MCF 10A (cell line): ENCODE measurements around the gene IRF2. TPM values are rescaled to one million over a fixed set of nuclear protein-coding genes. Genes with fewer than 3 reads are reported as not detected.
A peak's percentile ranks its signal among the peaks of the same experiment; 100 is the strongest.

Source experiments
- BruUV-seq: library from RNA; stranded (reverse); fragments of 400-500 nt; replicated peaks from 2 replicates; lab custom pipeline; 2021; lab: Mats Ljungman, UMichigan
- CTCF ChIA-PET: fragments of 300-600 bp; sonication (Branson Sonifier 250); formaldehyde crosslinking; extraction: SDS; loops from one replicate; lab custom pipeline; 2021; ENCODE audit warnings: antibody characterized with exemption, inconsistent platforms; lab: Yijun Ruan, JAX
- POLR2A ChIA-PET: fragments of 300-600, 350-650 bp; sonication (Branson Sonifier 250); formaldehyde crosslinking; extraction: SDS; loops from one replicate; lab custom pipeline; 2020; ENCODE audit warnings: antibody characterized with exemption, inconsistent platforms; lab: Yijun Ruan, JAX
- DNase-seq: peaks from one replicate; pipeline ENCODE4 v3.0.0-alpha.2; 2018; ENCODE audit not compliant: unreplicated experiment
- H3K27ac Mint-ChIP-seq: one replicate; pipeline ENCODE4 v1.8.0; 2022; ENCODE audit warnings: mild to moderate bottlenecking, low read depth, mixed read lengths; ENCODE audit not compliant: unreplicated experiment
- H3K27me3 Mint-ChIP-seq: one replicate; pipeline ENCODE4 v1.8.0; 2022; ENCODE audit warnings: mixed read lengths; ENCODE audit not compliant: insufficient read depth, unreplicated experiment
- H3K36me3 Mint-ChIP-seq: one replicate; pipeline ENCODE4 v1.8.0; 2022; ENCODE audit warnings: mild to moderate bottlenecking, moderate library complexity, mixed read lengths; ENCODE audit not compliant: insufficient read depth, unreplicated experiment
- H3K4me1 Mint-ChIP-seq: one replicate; pipeline ENCODE4 v1.8.0; 2022; ENCODE audit warnings: mixed read lengths; ENCODE audit not compliant: insufficient read depth, unreplicated experiment
- H3K4me3 Mint-ChIP-seq: one replicate; pipeline ENCODE4 v1.8.0; 2022; ENCODE audit warnings: mild to moderate bottlenecking, moderate library complexity, mixed read lengths; ENCODE audit not compliant: unreplicated experiment
- H3K9me3 Mint-ChIP-seq: one replicate; pipeline ENCODE4 v1.8.0; 2022; ENCODE audit warnings: mixed read lengths; ENCODE audit not compliant: unreplicated experiment
- CTCF ChIP-seq: fragments of 200-600 bp; IDR thresholded peaks from one replicate; pipeline ENCODE4 v1.8.0; 2022; ENCODE audit warnings: antibody characterized with exemption, mild to moderate bottlenecking; ENCODE audit not compliant: unreplicated experiment
- intact Hi-C: fragments of 100-400 bp; cut with micrococcal nuclease; formaldehyde crosslinking; loops from 2 replicates; pipeline ENCODE4 v1.14.1; 2022
- total RNA-seq: library from RNA; stranded (reverse); gene quantifications from 2 replicates; pipeline ENCODE4 v1.2.3, GENCODE V29; 2022

The IRF2 gene
- total RNA-seq, 1 experiment from 2014 or later: 20.8 TPM

GRCh38 chr4:184385705-184386141, 88.6 kb downstream of the IRF2 start:
- H3K9me3 Mint-ChIP-seq: no peaks in the 10 kb centered on the region
- BruUV-seq: no TSS peak
- H3K4me1 Mint-ChIP-seq: peaks cover 28% of the 10 kb centered on the region
- no peak for DNase-seq
- H3K27me3 Mint-ChIP-seq: no peaks in the 10 kb centered on the region
- CTCF ChIA-PET: no interaction called here
- H3K36me3 Mint-ChIP-seq: peaks cover 57% of the 10 kb centered on the region
- intact Hi-C loops: no loop called here
- H3K27ac Mint-ChIP-seq: peak overlapping the region; percentile 75
- TF ChIP-seq CTCF: no peak
- POLR2A ChIA-PET: interaction anchor here (1.0 to 3.8 kb wide), 3 partner anchors 14 to 89 kb away, joined by 3 to 31 read pairs (median 3); partner anchors contain the start of gene IRF2
- H3K4me3 Mint-ChIP-seq: no peak overlapping the region

- Mint-ChIP-seq H3K27ac (peak overlapping the region; percentile 75), H3K27me3 (no peaks in the 10 kb centered on the region), H3K36me3 (peaks cover 49% of the 10 kb centered on the region), H3K9me3 (no peaks in the 10 kb centered on the region), H3K4me1 (peaks cover 28% of the 10 kb centered on the region), H3K4me3 (peak overlapping the region; percentile 68)
- TF ChIP-seq CTCF: no peak
- intact Hi-C loops: loop anchor here (1.0 to 5.0 kb wide), 3 partner anchors 89 to 152 kb away; partner anchors contain the start of gene IRF2
- CTCF ChIA-PET: interaction anchor here (0.6 to 1.7 kb wide), 5 partner anchors 10 to 219 kb away, joined by 3 to 7 read pairs (median 3); no protein-coding TSS in a partner anchor
- DNase-seq: no peak
- BruUV-seq: no TSS peak
- POLR2A ChIA-PET: interaction anchor here (0.7 to 4.5 kb wide), 22 partner anchors 8 to 428 kb away, joined by 3 to 34 read pairs (median 6); partner anchors contain the start of genes CASP3, CENPU, IRF2 and PRIMPOL
Observed at GRCh38 chr4:184384810-184385557, 89.4 kb downstream of the IRF2 start.

- peaks cover 42% of the 10 kb centered on the region for H3K36me3 Mint-ChIP-seq
- ChIA-PET CTCF (interaction anchor here (0.6 to 1.7 kb wide), 7 partner anchors 9 to 258 kb away, joined by 3 to 7 read pairs (median 3); no protein-coding TSS in a partner anchor), POLR2A (interaction anchor here (0.7 to 4.5 kb wide), 35 partner anchors 9 to 553 kb away, joined by 3 to 34 read pairs (median 5); partner anchors contain the start of genes CASP3, CENPU, IRF2 and PRIMPOL)
- H3K27ac Mint-ChIP-seq: peak overlapping the region; percentile 75
- H3K4me3 Mint-ChIP-seq: peak overlapping the region; percentile 68
- peak; percentile 95 for DNase-seq
- H3K4me1 Mint-ChIP-seq: peaks cover 28% of the 10 kb centered on the region
- BruUV-seq: no TSS peak
- no peak for TF ChIP-seq CTCF
- H3K27me3 Mint-ChIP-seq: no peaks in the 10 kb centered on the region
- intact Hi-C loops: loop anchor here (1.0 to 5.0 kb wide), 3 partner anchors 90 to 153 kb away; partner anchors contain the start of gene IRF2
- H3K9me3 Mint-ChIP-seq: no peaks in the 10 kb centered on the region
Observed at GRCh38 chr4:184384056-184384809, 90.1 kb downstream of the IRF2 start.
